Mesenchymal stem cell (in vitro differentiated cells and primary cell): ENCODE data around the gene TRO.

Source experiments
- DNase-seq: peaks from one replicate; pipeline ENCODE4 v3.0.0-alpha.2; 2013
- H2AFZ ChIP-seq: one replicate; pipeline ENCODE4 v1.6.1; 2013; ENCODE audit warnings: low read depth, mild to moderate bottlenecking, control low read depth, inconsistent platforms, low read length, moderate library complexity
- H2AK5ac ChIP-seq: 2 replicates; pipeline ENCODE4 v1.6.1; 2013; ENCODE audit warnings: low read length, moderate library complexity, mild to moderate bottlenecking, inconsistent platforms; ENCODE audit not compliant: severe bottlenecking
- H2BK120ac ChIP-seq: one replicate; pipeline ENCODE4 v1.6.1; 2013; ENCODE audit warnings: low read depth, mild to moderate bottlenecking, inconsistent platforms, low read length, moderate library complexity
- H2BK12ac ChIP-seq, 2 experiments: one replicate each; pipeline ENCODE4 v1.6.1; 2013; ENCODE audit warnings: inconsistent platforms in 2 of 2, low read length in 2 of 2, mild to moderate bottlenecking in 2 of 2, moderate library complexity in 2 of 2, control low read depth in 1 of 2
- H2BK15ac ChIP-seq: one replicate; pipeline ENCODE4 v1.6.1; 2013; ENCODE audit warnings: mild to moderate bottlenecking, low read depth, inconsistent platforms; ENCODE audit not compliant: poor library complexity, severe bottlenecking
- H2BK5ac ChIP-seq: 2 replicates; pipeline ENCODE4 v1.6.1; 2013; ENCODE audit warnings: low read depth, mild to moderate bottlenecking, low read length, control low read depth, inconsistent platforms; ENCODE audit not compliant: poor library complexity, severe bottlenecking
- H3K14ac ChIP-seq, 2 experiments: one replicate each; pipeline ENCODE4 v1.6.1; 2013; ENCODE audit warnings: inconsistent platforms in 2 of 2, low read length in 2 of 2, control low read depth in 1 of 2, mild to moderate bottlenecking in 1 of 2, moderate library complexity in 1 of 2
- H3K18ac ChIP-seq, 2 experiments: one replicate each; pipeline ENCODE4 v1.6.1; 2013; ENCODE audit warnings: inconsistent platforms in 2 of 2, low read length in 2 of 2, control low read depth in 1 of 2, low read depth in 1 of 2, mild to moderate bottlenecking in 1 of 2
- H3K23ac ChIP-seq, 2 experiments: one replicate each; pipeline ENCODE4 v1.6.1; 2013; ENCODE audit warnings: inconsistent platforms in 2 of 2, low read length in 2 of 2, mild to moderate bottlenecking in 2 of 2, moderate library complexity in 2 of 2, control low read depth in 1 of 2
- H3K27ac ChIP-seq: 2 replicates; pipeline ENCODE4 v1.5.1; 2013; ENCODE audit warnings: mild to moderate bottlenecking, moderate library complexity, low read length, control low read depth, inconsistent platforms; ENCODE audit not compliant: poor library complexity, severe bottlenecking
- H3K27me3 ChIP-seq, 2 experiments: 2 replicates each; pipeline versions ENCODE4 v1.6.1 to v1.7.0; 2013; ENCODE audit warnings: low read length in 2 of 2, mild to moderate bottlenecking in 2 of 2, moderate library complexity in 2 of 2, control low read depth in 1 of 2, inconsistent platforms in 1 of 2; ENCODE audit not compliant: control insufficient read depth in 1 of 2, insufficient read depth in 1 of 2
- H3K36me3 ChIP-seq, 2 experiments: 2 replicates each; pipeline versions ENCODE4 v1.6.1 to v1.7.0; 2013; ENCODE audit warnings: low read length in 2 of 2, control low read depth in 1 of 2, inconsistent platforms in 1 of 2, low read depth in 1 of 2, mild to moderate bottlenecking in 1 of 2; ENCODE audit not compliant: insufficient read depth in 2 of 2, control insufficient read depth in 1 of 2
- H3K4ac ChIP-seq, 2 experiments: one replicate each; pipeline ENCODE4 v1.6.1; 2013; ENCODE audit warnings: inconsistent platforms in 2 of 2, low read length in 2 of 2, mild to moderate bottlenecking in 2 of 2, moderate library complexity in 2 of 2, control low read depth in 1 of 2, low read depth in 1 of 2
- H3K4me1 ChIP-seq: 2 replicates; pipeline ENCODE4 v1.6.1; 2013; ENCODE audit warnings: low read depth, low read length, control low read depth; ENCODE audit not compliant: control insufficient read depth, insufficient read depth
- H3K4me2 ChIP-seq: 2 replicates; pipeline ENCODE4 v1.6.1; 2013; ENCODE audit warnings: low read length, mild to moderate bottlenecking, inconsistent platforms; ENCODE audit not compliant: poor library complexity, severe bottlenecking
- H3K4me3 ChIP-seq, 2 experiments: 2 replicates each; pipeline versions ENCODE4 v1.5.1 to v1.7.0; 2013; ENCODE audit warnings: low read length in 2 of 2, mild to moderate bottlenecking in 2 of 2, control low read depth in 1 of 2, low read depth in 1 of 2; ENCODE audit not compliant: insufficient read depth in 1 of 2
- H3K79me1 ChIP-seq: replicated peaks from 2 replicates; pipeline ENCODE4 v1.6.1; 2013; ENCODE audit warnings: mild to moderate bottlenecking, control low read depth, low read length, inconsistent platforms; ENCODE audit not compliant: poor library complexity, severe bottlenecking
- H3K9ac ChIP-seq: 2 replicates; pipeline ENCODE4 v1.7.0; 2013; ENCODE audit warnings: mild to moderate bottlenecking, low read length, moderate library complexity
- H3K9me3 ChIP-seq: 2 replicates; pipeline ENCODE4 v1.7.0; 2013; ENCODE audit warnings: mild to moderate bottlenecking, low read length; ENCODE audit not compliant: control insufficient read depth
- H4K8ac ChIP-seq: one replicate; pipeline ENCODE4 v1.6.1; 2013; ENCODE audit warnings: inconsistent platforms, mild to moderate bottlenecking, low read length, moderate library complexity
- H4K91ac ChIP-seq: one replicate; pipeline ENCODE4 v1.6.1; 2013; ENCODE audit warnings: mild to moderate bottlenecking, low read length, inconsistent platforms
- WGBS: methylation state at CpG from one replicate; pipeline ENCODE4 v1.1.7; 2013; ENCODE audit warnings: mixed read lengths; 5-methylcytosine and 5-hydroxymethylcytosine counted together

TRO gene

GRCh38 chrX:54933150-54933826, 12.7 kb downstream of the TRO start:
- Histone ChIP-seq H3K4me3 (no peak overlapping the region), H3K18ac (no peak overlapping the region), H3K36me3 (peaks cover 21 to 39% of the 10 kb centered on the region in 2 experiments), H3K23ac (no peak overlapping the region), H3K79me1 (peaks cover 9% of the 10 kb centered on the region), H3K14ac (no peak overlapping the region), H3K9me3 (peaks cover 5% of the 10 kb centered on the region), H3K4me2 (no peak overlapping the region), H3K27ac (no peak overlapping the region), H2BK12ac (no peak overlapping the region), H2AK5ac (no peak overlapping the region), H3K27me3 (peaks cover 0 to 16% of the 10 kb centered on the region in 2 experiments), H2AFZ (no peak overlapping the region), H3K9ac (no peak overlapping the region), H2BK120ac (no peak overlapping the region), H2BK5ac (no peak overlapping the region), H3K4me1 (no peaks in the 10 kb centered on the region), H4K91ac (no peak overlapping the region), H2BK15ac (no peak overlapping the region), H3K4ac (no peak overlapping the region), H4K8ac (no peak overlapping the region)
- DNase-seq: no peak
- WGBS: 95% methylated on average over 7 of the region's 10 CpGs

GRCh38 chrX:54934058-54934457, 13.4 kb downstream of the TRO start:
- Histone ChIP-seq H4K8ac (no peak overlapping the region), H3K4ac (no peak overlapping the region), H3K36me3 (peaks cover 13 to 32% of the 10 kb centered on the region in 2 experiments), H3K4me1 (no peaks in the 10 kb centered on the region), H3K14ac (no peak overlapping the region), H2BK5ac (no peak overlapping the region), H3K79me1 (peaks cover 6% of the 10 kb centered on the region), H4K91ac (no peak overlapping the region), H2BK12ac (no peak overlapping the region), H3K4me2 (no peak overlapping the region), H2AFZ (no peak overlapping the region), H3K18ac (no peak overlapping the region), H2BK120ac (no peak overlapping the region), H3K23ac (no peak overlapping the region), H3K9ac (no peak overlapping the region), H3K27ac (no peak overlapping the region), H2AK5ac (no peak overlapping the region), H2BK15ac (no peak overlapping the region), H3K4me3 (no peak overlapping the region), H3K27me3 (peaks cover 0 to 16% of the 10 kb centered on the region in 2 experiments), H3K9me3 (no peaks in the 10 kb centered on the region)
- WGBS: 86% methylated on average over 5 of the region's 6 CpGs
- DNase-seq: no peak

DNA sequence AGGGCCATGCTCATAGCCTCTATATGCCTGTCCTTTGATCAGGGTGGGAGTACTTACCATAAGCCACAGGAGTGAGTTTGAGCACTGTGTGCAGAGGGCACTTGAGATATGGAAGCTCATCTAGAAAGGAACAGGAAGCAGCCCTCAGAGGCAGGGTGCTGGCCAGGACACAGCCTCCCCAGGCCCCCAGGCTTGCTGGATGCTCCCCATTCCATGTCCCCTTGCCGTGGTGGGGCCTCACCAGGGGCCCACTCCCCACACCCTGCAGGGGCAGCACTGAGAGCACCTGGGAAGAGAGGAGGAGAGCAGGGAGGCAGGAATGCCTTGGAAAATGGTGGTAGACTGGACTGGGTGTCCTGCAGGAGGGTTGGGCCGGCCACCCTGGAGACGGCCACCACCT, 14.3 kb downstream of the TRO start:
- Histone ChIP-seq H3K79me1 (peaks cover 3% of the 10 kb centered on the region), H3K36me3 (peaks cover 6 to 23% of the 10 kb centered on the region in 2 experiments), H3K4me2 (no peak overlapping the region), H2AK5ac (no peak overlapping the region), H3K9ac (no peak overlapping the region), H3K27ac (no peak overlapping the region), H2BK12ac (no peak overlapping the region), H3K4me3 (no peak overlapping the region), H2BK120ac (no peak overlapping the region), H2BK15ac (no peak overlapping the region), H3K18ac (no peak overlapping the region), H3K9me3 (no peaks in the 10 kb centered on the region), H4K8ac (no peak overlapping the region), H3K14ac (no peak overlapping the region), H3K4ac (no peak overlapping the region), H4K91ac (no peak overlapping the region), H2BK5ac (no peak overlapping the region), H3K4me1 (no peaks in the 10 kb centered on the region), H2AFZ (no peak overlapping the region), H3K27me3 (peaks cover 0 to 16% of the 10 kb centered on the region in 2 experiments), H3K23ac (no peak overlapping the region)
- 82% methylated on average over 2 of the region's 3 CpGs for WGBS
- no peak for DNase-seq

GRCh38 chrX:54935306-54935705, 14.7 kb downstream of the TRO start:
- H2BK15ac ChIP-seq: no peak overlapping the region
- peaks cover 0 to 16% of the 10 kb centered on the region in 2 experiments for H3K27me3 ChIP-seq
- peaks cover 2% of the 10 kb centered on the region for H3K79me1 ChIP-seq
- no peak overlapping the region for H3K4ac ChIP-seq
- H2BK120ac ChIP-seq: no peak overlapping the region
- no peak overlapping the region for H3K27ac ChIP-seq
- H3K4me3 ChIP-seq: no peak overlapping the region
- no peak overlapping the region for H3K23ac ChIP-seq
- no peak overlapping the region for H2BK12ac ChIP-seq
- H3K9ac ChIP-seq: no peak overlapping the region
- no peak overlapping the region for H3K4me2 ChIP-seq
- H3K36me3 ChIP-seq: peaks cover 5 to 19% of the 10 kb centered on the region in 2 experiments
- WGBS: 86% methylated on average over 3 of the region's 4 CpGs
- no peak overlapping the region for H2AK5ac ChIP-seq
- no peak overlapping the region for H2AFZ ChIP-seq
- H3K4me1 ChIP-seq: no peaks in the 10 kb centered on the region
- H3K14ac ChIP-seq: no peak overlapping the region
- no peaks in the 10 kb centered on the region for H3K9me3 ChIP-seq
- no peak overlapping the region for H2BK5ac ChIP-seq
- no peak for DNase-seq
- H4K91ac ChIP-seq: no peak overlapping the region
- H3K18ac ChIP-seq: no peak overlapping the region
- no peak overlapping the region for H4K8ac ChIP-seq
